ENCODE results near the gene RPRD1B.

DNA sequence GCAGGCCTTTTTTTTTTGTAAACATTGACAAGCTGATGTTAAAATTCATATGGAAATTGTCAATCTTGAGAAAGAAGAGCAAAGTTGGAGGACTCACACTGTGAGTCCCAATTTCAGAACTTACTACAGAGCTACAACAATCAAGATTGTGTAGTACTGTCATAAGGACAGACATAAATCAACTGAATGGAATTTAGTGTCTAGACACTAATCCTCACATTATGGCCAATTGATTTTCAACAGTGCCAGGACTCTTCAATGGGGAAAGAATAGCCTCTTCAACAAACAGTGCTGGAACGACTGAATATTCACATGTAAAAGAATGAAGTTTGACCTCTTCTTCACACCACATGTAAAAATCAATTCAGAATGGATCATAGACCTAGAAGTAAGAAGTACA is 70.7 kb downstream of the RPRD1B start:
- TF ChIP-seq POLR2A (IDR thresholded peaks at IDR 0.05; ENCODE audit: low read depth, low read length) = no peak
- no peak for TF ChIP-seq POLR2AphosphoS5 (IDR thresholded peaks at IDR 0.05; ENCODE audit: low read depth, low read length)
- TF ChIP-seq SPI1 (IDR thresholded peaks at IDR 0.05; ENCODE audit: low read depth, low read length) = no peak
- TF ChIP-seq POU2F2 (IDR thresholded peaks at IDR 0.05; ENCODE audit: low read depth, low read length) = no peak
